Measurements from ENCODE around the gene DISC1.

DNA sequence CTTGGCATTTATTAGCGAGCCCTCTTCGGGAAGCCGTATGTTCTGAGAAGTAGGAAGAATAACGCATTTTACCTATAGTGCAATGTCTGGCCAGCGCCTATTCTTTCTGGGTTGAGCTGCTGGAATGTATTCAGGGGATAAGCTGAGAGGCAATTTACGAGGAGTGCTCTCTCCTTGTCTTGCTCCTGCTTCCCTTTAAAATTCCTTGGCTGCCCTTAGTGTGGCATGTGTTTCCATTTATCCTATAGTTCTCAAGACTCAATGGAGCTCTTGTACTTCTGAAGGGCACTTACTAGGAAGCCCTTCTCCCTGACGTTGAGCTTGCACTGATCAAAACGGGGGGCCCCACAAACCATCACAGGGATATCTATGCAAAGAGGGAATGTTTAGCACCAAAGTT lies 364.6 kb downstream of the DISC1 start:
- TF ChIP-seq, protein P1, sequence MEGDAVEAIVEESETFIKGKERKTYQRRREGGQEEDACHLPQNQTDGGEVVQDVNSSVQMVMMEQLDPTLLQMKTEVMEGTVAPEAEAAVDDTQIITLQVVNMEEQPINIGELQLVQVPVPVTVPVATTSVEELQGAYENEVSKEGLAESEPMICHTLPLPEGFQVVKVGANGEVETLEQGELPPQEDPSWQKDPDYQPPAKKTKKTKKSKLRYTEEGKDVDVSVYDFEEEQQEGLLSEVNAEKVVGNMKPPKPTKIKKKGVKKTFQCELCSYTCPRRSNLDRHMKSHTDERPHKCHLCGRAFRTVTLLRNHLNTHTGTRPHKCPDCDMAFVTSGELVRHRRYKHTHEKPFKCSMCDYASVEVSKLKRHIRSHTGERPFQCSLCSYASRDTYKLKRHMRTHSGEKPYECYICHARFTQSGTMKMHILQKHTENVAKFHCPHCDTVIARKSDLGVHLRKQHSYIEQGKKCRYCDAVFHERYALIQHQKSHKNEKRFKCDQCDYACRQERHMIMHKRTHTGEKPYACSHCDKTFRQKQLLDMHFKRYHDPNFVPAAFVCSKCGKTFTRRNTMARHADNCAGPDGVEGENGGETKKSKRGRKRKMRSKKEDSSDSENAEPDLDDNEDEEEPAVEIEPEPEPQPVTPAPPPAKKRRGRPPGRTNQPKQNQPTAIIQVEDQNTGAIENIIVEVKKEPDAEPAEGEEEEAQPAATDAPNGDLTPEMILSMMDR (IDR thresholded peaks at IDR 0.05): no peak
- no peak for TF ChIP-seq POLR2A (IDR thresholded peaks at IDR 0.05)

Measured in vagina (tissue), 2 donors.